NCI-H2029 treated with DMSO at 0.1 percent for 48 hours (cell line): Measurements from ENCODE around the gene ACR.
"Not testable (repeated sequence)": the region's sequence is repeated elsewhere in the genome, so short reads cannot be mapped to it uniquely, and the experiment has no call there.

Experiments
- DNase-seq: peaks from one replicate; lab custom pipeline; 2025; lab: John Stamatoyannopoulos, UW

ACR gene

GRCh38 chr22:50732681-50733080 lies 5.3 kb upstream of the ACR start:
- no peak for DNase-seq

- DNase-seq, result no peak
Measured at GRCh38 chr22:50733521-50734342, 4.3 kb upstream of the ACR start.

DNA sequence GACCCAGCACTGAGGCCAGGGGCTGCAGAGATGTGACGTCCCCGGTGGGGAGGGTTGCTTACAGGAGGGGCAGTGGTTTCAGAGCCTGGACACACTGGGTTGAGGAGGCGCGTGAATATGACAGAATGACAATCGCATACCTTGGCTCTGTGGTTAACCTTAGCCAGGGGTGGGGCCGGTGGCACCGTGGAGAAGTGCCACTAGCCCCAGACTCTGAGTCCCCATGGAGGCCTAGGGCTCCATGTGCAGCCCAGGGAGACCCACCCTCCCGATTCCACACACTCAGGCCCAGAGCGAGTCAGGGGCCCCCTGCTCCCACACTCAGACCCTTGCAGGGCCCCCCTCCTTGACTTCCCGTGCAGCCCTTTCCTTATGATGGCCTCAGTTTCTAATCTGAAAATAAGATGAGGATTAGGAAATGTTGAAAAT lies 3.6 kb upstream of the ACR start:
- DNase-seq, result no peak

DNA sequence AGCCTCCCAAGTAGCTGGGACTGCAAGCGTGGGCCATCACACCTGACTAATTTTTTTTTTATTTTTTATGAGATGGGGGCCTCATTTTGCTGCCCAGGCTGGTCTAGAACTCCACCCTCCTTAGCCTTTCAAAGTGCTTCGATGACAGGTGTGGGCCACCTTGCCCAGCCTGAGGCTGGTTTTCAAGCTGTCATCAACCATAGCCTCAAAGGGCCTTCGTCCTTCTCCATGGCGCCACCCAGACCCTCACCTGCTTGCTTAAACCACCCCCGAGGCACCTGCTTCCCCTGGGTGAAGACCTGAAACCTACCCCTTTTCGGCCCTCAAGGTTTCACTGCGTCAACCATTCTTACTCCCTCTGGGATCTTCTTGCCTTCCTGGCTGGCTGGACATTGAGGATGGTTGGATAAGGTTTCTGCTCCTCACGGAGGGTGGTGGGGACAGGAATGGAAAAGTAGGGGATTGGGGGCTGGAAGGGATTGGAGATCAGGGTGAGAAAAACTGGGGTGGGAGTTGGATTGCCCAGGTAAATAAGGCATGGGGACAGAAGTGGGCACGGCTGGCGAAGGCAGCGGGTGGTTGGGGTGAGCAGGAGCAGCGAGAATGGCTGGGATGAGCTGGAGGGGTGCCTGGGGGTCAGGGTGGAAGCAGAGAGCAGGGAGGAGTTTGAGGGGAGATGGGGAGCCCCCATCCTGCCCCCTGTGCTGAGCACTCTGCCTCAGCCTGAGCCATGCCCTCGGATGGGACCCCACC lies 2.8 kb upstream of the ACR start:
- no peak for DNase-seq

- no peak for DNase-seq
Measured at GRCh38 chr22:50735739-50736030, 2.3 kb upstream of the ACR start.

DNA sequence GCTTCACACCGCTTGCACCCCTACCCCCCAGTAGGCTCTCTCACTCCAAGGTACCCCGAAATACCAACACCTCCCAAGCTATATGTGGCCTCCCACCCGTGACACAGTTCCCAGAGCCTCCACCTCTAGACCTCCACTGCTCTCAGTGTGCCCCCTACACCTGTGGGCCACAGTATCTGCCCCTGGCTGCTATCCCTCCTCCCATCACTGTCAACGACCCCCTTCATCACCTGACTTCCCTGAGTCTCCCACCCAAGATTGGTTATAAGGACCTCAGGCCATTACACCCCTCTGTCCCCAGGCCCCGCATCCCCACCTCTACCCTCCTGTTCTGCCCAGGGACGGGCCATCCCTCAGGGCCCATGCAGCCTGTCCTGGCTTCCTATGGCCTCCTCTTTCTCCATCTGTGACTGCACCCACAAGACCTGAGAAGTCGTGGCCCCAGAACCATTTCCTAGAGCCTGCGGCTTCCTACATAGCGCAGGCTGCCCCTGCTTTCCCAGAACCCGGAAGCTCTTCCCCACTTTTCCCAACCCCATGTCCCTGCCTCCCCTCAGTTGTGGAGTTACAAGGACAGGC lies 734 bp downstream of the ACR start:
- DNase-seq, result no peak

- no peak for DNase-seq
Measured at GRCh38 chr22:50739279-50739691, 1.3 kb downstream of the ACR start.

GRCh38 chr22:50739894-50740293 lies 1.9 kb downstream of the ACR start:
- no peak for DNase-seq

DNA sequence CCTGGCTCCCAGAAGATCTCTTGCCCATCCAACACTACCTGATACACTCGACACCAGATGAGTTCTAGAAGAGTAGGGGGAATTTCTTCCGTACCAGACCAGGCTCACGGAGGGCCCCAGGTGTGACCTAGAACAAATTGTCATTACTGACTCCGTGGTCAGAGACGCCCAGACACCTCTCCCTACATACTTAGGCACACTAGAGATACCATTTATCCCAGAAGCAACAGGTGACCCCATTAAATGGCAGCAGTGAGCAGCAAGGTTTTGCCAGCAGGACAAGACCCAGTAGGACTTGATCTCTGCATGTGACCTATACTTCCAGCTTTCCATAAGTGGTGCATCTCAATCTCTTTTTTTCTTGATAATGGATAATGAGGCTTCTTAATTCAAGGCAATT lies 2.7 kb downstream of the ACR start:
- not testable (repeated sequence) for DNase-seq

DNA sequence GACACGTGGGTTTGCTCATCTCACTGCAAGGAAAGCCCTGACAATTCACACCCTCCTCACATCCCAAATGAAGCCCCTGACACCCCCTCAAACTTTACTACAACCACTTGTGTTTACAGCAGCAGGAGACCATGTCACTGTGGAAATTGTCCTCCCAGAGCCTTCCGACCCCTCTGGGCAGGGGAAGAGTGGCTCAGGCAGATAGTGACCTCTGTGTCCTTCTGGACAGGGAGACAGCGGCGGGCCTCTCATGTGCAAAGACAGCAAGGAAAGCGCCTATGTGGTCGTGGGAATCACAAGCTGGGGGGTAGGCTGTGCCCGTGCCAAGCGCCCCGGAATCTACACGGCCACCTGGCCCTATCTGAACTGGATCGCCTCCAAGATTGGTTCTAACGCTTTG lies 6.4 kb downstream of the ACR start:
- DNase-seq, result not testable (repeated sequence)

- not testable (repeated sequence) for DNase-seq
Measured at GRCh38 chr22:50747521-50747920, 9.5 kb downstream of the ACR start.

GRCh38 chr22:50748630-50749029 lies 10.6 kb downstream of the ACR start:
- DNase-seq, result not testable (repeated sequence)

GRCh38 chr22:50749302-50750074 lies 11.5 kb downstream of the ACR start:
- DNase-seq, result not testable (repeated sequence)

DNA sequence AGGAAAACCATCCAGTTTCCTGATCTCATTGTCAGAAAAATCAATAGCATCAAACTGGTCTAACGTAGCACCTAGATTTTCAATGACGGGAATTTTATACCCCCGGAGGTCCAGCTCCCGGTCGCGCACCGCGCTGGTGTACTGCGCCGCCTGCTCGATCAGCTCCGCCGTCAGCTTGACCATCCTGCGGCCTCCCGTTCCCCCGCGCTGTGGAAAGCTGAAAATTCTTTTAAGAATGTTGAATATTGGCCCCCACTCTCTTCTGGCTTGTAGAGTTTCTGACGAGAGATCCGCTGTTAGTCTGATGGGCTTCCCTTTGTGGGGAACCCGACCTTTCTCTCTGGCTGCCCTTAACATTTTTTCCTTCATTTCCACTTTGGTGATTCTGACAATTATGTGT lies 17.2 kb downstream of the ACR start:
- not testable (repeated sequence) for DNase-seq

GRCh38 chr22:50756406-50756805 lies 18.4 kb downstream of the ACR start:
- not testable (repeated sequence) for DNase-seq

GRCh38 chr22:50756949-50757491 lies 19.0 kb downstream of the ACR start:
- DNase-seq, result not testable (repeated sequence)

DNA sequence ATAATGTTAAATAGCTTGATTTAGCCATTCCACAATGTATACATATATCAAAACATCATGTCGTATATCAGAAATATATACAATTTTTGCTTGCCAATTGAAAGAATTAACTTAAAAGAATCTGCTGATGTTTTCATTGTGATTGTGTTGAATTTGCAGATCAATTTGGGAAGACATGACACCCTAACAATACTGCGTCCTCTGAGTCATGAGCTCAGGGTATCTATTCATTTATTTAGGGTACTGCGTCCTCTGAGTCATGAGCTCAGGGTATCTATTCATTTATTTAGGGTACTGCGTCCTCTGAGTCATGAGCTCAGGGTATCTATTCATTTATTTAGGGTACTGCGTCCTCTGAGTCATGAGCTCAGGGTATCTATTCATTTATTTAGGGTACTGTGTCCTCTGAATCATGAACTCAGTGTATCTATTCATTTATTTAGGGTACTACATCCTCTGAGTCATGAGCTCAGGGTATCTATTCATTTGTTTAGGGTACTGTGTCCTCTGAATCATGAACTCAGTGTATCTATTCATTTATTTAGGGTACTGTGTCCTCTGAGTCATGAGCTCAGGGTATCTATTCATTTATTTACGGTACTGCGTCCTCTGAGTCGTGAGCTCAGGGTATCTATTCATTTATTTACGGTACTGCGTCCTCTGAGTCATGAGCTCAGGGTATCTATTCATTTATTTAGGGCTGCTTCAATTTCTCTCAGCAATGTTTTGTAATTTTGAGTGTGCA lies 21.8 kb downstream of the ACR start:
- DNase-seq, result not testable (repeated sequence)

- DNase-seq, result not testable (repeated sequence)
Measured at GRCh38 chr22:50761829-50762228, 23.8 kb downstream of the ACR start.

- not testable (repeated sequence) for DNase-seq
Measured at GRCh38 chr22:50764288-50764687, 26.3 kb downstream of the ACR start.

GRCh38 chr22:50775132-50775531 lies 37.1 kb downstream of the ACR start:
- not testable (repeated sequence) for DNase-seq

DNA sequence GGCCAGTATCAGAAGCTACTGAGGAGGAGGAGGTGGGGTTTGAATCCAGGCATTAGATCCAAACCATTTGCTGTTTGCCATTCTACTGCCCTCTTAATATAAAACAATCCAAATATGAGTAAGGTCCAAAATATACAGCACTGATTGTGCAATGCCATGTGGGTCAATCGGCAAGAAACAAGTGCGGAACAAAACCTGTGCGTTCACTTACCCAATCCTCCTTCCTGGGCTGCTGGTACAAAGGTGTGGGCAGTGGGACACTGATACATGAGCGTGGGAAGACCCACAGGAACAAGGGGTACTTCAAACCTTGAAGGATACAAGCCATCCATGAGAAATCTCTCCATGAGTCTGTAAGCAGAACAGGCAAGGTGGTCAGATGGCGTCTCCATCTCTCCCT lies 39.6 kb downstream of the ACR start:
- DNase-seq, result not testable (repeated sequence)
